Bronchial smooth muscle cell (primary cell): ENCODE measurements around the gene TLE2. TPM values are rescaled to one million over a fixed set of nuclear protein-coding genes. Genes with fewer than 3 reads are reported as not detected.

Experiments used
- total RNA-seq: library from RNA; depleted of rRNA; stranded (reverse); fragments of >200 nt; gene quantifications from 2 replicates; pipeline ENCODE4 v1.2.1, GENCODE V29; 2014

TLE2 gene
- 1.6 and 4.3 TPM in 2 replicates for total RNA-seq

GRCh38 chr19:3029065-3029923 is at the start of gene TLE2:
Gene TLE2 (minus strand): TSS chr19:3029280. CDS start chr19:3028904, 376 bp downstream.

DNA sequence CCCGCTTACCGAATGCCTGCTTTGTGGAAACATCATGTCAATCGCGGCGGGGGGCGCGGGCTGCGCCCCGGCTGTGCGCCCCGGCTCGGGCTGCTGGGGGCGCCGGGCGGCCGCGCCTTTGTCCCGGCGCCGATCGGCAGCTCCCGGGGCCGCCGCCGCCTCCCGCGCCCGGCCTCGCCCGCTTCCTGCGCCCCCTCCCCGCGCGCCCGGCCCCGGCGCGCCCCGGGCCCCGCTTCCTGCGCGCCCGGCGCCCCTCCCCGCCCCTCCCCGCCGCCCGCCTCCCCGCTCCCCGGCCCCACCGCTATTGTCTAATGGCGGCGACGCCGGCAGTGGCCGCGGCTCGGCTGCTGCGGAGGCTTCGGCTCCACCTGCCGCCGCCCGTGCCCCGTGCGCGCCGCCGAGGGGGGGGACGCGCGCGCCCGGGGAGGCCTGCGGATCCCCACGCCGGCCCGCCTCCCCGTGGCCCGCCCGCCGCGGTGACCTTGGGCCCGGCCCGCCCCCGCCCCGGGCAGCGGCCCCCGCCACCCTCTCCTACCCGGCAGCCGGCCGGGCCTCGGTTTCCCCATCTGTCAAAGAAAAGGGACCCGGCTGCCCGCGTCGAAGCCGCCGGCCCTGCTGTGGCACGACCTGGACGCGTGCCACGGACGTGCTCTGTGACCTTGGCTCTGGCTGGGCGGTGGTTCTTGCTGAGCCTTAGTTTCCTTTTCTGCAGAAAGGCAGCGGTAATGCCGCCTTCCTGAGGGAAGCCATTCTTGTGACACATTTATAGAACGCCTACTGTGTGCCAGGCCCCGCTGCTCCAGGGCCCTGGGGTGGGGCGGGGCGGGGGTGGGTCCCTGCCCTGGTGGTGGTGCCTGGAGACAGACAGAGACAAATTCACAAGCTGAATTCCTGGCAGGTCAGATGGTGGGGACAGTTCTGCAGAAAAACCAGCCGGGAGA is 33.4 kb upstream of the TLE2 start, which contains the start of gene TLE5:
Gene TLE5 (minus strand): TSS at position 331 of the 941 bp plus-strand sequence. CDS start 295 bp downstream, at position 36.

GRCh38 chr19:2977001-2977745 is 51.9 kb downstream of the TLE2 start, which contains the start of gene TLE6:
Gene TLE6 (plus strand): TSS chr19:2977564. CDS start chr19:2978234, 670 bp downstream.

Other genes starting within 250 kb of the TLE2 start
- gene SGTA, start 246.0 kb downstream of the TLE2 start, total RNA-seq, result 18.0 and 18.4 TPM in 2 replicates
- 51.5 and 54.9 TPM in 2 replicates for gene THOP1, start 243.8 kb downstream of the TLE2 start, total RNA-seq
- 4.0 and 4.1 TPM in 2 replicates for gene ZNF554, start 209.4 kb downstream of the TLE2 start, total RNA-seq
- 3.8 and 7.3 TPM in 2 replicates for gene ZNF555, start 187.8 kb downstream of the TLE2 start, total RNA-seq
- gene ZNF556, start 161.9 kb downstream of the TLE2 start, total RNA-seq, result 0.09 TPM in 1 of 2 replicates, not detected in the other
- gene ZNF57, start 128.4 kb downstream of the TLE2 start, total RNA-seq, result 3.5 TPM in 2 replicates
- 3.3 and 4.3 TPM in 2 replicates for gene ZNF77, start 84.3 kb downstream of the TLE2 start, total RNA-seq
- gene TLE6, start 51.7 kb downstream of the TLE2 start, total RNA-seq, result 0.63 and 0.94 TPM in 2 replicates
- 118 and 134 TPM in 2 replicates for gene TLE5, start 33.2 kb upstream of the TLE2 start, total RNA-seq
- 35.8 and 45.3 TPM in 2 replicates for gene GNA11, start 65.1 kb upstream of the TLE2 start, total RNA-seq
- gene GNA15, start 106.8 kb upstream of the TLE2 start, total RNA-seq, result under 0.01 and 0.09 TPM in 2 replicates
- not detected in 2 replicates for gene S1PR4, start 149.5 kb upstream of the TLE2 start, total RNA-seq
- gene NCLN, start 156.7 kb upstream of the TLE2 start, total RNA-seq, result 27.6 and 32.8 TPM in 2 replicates
- not detected in 2 replicates for gene CELF5, start 195.4 kb upstream of the TLE2 start, total RNA-seq